Natural killer cell (primary cell): ENCODE measurements around the gene SPOCK2. TPM values are rescaled to one million over a fixed set of nuclear protein-coding genes. Genes with fewer than 3 reads are reported as not detected.

Experiments used
- ATAC-seq, 3 donors: fragments of 150-1000 bp in 2 of 3; fragments of 200-7000 bp in 1 of 3; cut with Tn5 transposase; 1 replicate in 1 of 3; 2 replicates in 2 of 3; pipeline ENCODE4 v1.10.0; 2021; ENCODE audit warnings: mild to moderate bottlenecking in 2 of 3, moderate library complexity in 2 of 3
- DNase-seq, 2 donors: peaks; one replicate each; pipeline versions ENCODE4 v3.0.0 to v3.0.0-alpha.2; 2013 to 2021; ENCODE audit warnings: mixed read lengths in 1 of 2
- H3K27ac ChIP-seq: one replicate; pipeline ENCODE4 v1.5.1; 2013; ENCODE audit warnings: mild to moderate bottlenecking, low read length
- H3K27me3 ChIP-seq: one replicate; pipeline ENCODE4 v1.6.1; 2013; ENCODE audit warnings: low read length; ENCODE audit not compliant: control insufficient read depth, insufficient read depth
- H3K36me3 ChIP-seq: one replicate; pipeline ENCODE4 v1.6.1; 2013; ENCODE audit warnings: low read length; ENCODE audit not compliant: control insufficient read depth, insufficient read depth
- H3K4me1 ChIP-seq: one replicate; pipeline ENCODE4 v1.6.1; 2013; ENCODE audit warnings: low read length; ENCODE audit not compliant: control insufficient read depth, insufficient read depth
- H3K4me3 ChIP-seq: one replicate; pipeline ENCODE4 v1.5.1; 2013; ENCODE audit warnings: low read length
- H3K9me3 ChIP-seq: one replicate; pipeline ENCODE4 v1.6.1; 2013; ENCODE audit warnings: low read length; ENCODE audit not compliant: control insufficient read depth, insufficient read depth
- H3K27ac Mint-ChIP-seq, 2 donors: one replicate each; pipeline ENCODE4 v1.8.0; 2022; ENCODE audit warnings: mild to moderate bottlenecking in 2 of 2, mixed read lengths in 2 of 2, moderate library complexity in 1 of 2
- H3K27me3 Mint-ChIP-seq, 2 donors: one replicate each; pipeline ENCODE4 v1.8.0; 2022; ENCODE audit warnings: low read depth in 2 of 2, mixed read lengths in 2 of 2
- H3K36me3 Mint-ChIP-seq: one replicate; pipeline ENCODE4 v1.8.0; 2022; ENCODE audit warnings: mixed read lengths
- H3K4me1 Mint-ChIP-seq, 2 donors: one replicate each; pipeline ENCODE4 v1.8.0; 2022; ENCODE audit warnings: mixed read lengths in 2 of 2
- H3K4me3 Mint-ChIP-seq: one replicate; pipeline ENCODE4 v1.8.0; 2022; ENCODE audit warnings: mild to moderate bottlenecking, moderate library complexity, mixed read lengths
- H3K9me3 Mint-ChIP-seq, 2 donors: one replicate each; pipeline ENCODE4 v1.8.0; 2022; ENCODE audit warnings: mixed read lengths in 2 of 2
- CTCF ChIP-seq: fragments of 200-600 bp; IDR thresholded peaks from one replicate; pipeline ENCODE4 v1.8.0; 2022; ENCODE audit warnings: antibody characterized with exemption
- WGBS: methylation state at CpG from one replicate; pipeline ENCODE4 v1.1.7; 2013; ENCODE audit warnings: missing lambda C conversion rate; ENCODE audit not compliant: insufficient coverage; 5-methylcytosine and 5-hydroxymethylcytosine counted together
- intact Hi-C: fragments of 100-400 bp; cut with micrococcal nuclease; formaldehyde crosslinking; loops from one replicate; pipeline ENCODE4 v1.14.2; 2022
- total RNA-seq, 4 donors: library from RNA; stranded (reverse); fragments of 120-200 nt in 1 of 4; gene quantifications; one replicate each; pipeline versions ENCODE4 v1.2.3 to v1.2.4, GENCODE V29; 2013 to 2022

Gene SPOCK2
- total RNA-seq, 3 donors from 2014 or later (not counting 1 experiment from before 2014, with no cell fraction given), result 258 to 329 (median 293) TPM

- peaks cover 6 to 7% of the 10 kb centered on the region in 2 donors for H3K4me1 Mint-ChIP-seq
- Histone ChIP-seq H3K4me3 (no peak overlapping the region), H3K27me3 (no peaks in the 10 kb centered on the region), H3K36me3 (no peaks in the 10 kb centered on the region), H3K9me3 (peaks cover 4% of the 10 kb centered on the region), H3K27ac (no peak overlapping the region), H3K4me1 (no peaks in the 10 kb centered on the region)
- no peak for TF ChIP-seq CTCF
- intact Hi-C loops, result loop anchor here (5.0 kb wide), 1 partner anchor 37 kb away; the partner anchor contains the start of gene SPOCK2
- H3K27ac Mint-ChIP-seq, result no peak overlapping the region
- no peaks in the 10 kb centered on the region for H3K36me3 Mint-ChIP-seq
- peaks cover 0 to 3% of the 10 kb centered on the region in 2 donors for H3K9me3 Mint-ChIP-seq
- no peak for ATAC-seq
- H3K4me3 Mint-ChIP-seq, result no peak overlapping the region
- WGBS, result 87% methylated on average over 4 of the region's 5 CpGs
- H3K27me3 Mint-ChIP-seq, result no peaks in the 10 kb centered on the region
- no peak for DNase-seq
These were observed 38.2 kb downstream of the SPOCK2 start for GRCh38 chr10:72049969-72050781.

- WGBS, result 86% methylated on average over 1 of the region's 1 CpG
- TF ChIP-seq CTCF, result no peak
- H3K4me1 Mint-ChIP-seq, result peaks cover 6 to 7% of the 10 kb centered on the region in 2 donors
- Histone ChIP-seq H3K27me3 (no peaks in the 10 kb centered on the region), H3K4me3 (no peak overlapping the region), H3K9me3 (peaks cover 4% of the 10 kb centered on the region), H3K27ac (no peak overlapping the region), H3K36me3 (no peaks in the 10 kb centered on the region), H3K4me1 (no peaks in the 10 kb centered on the region)
- intact Hi-C loops, result loop anchor here (5.0 kb wide), 1 partner anchor 38 kb away; the partner anchor contains the start of gene SPOCK2
- no peak for ATAC-seq
- H3K4me3 Mint-ChIP-seq, result no peak overlapping the region
- no peak overlapping the region for H3K27ac Mint-ChIP-seq
- no peak for DNase-seq
- peaks cover 0 to 3% of the 10 kb centered on the region in 2 donors for H3K9me3 Mint-ChIP-seq
- no peaks in the 10 kb centered on the region for H3K36me3 Mint-ChIP-seq
- no peaks in the 10 kb centered on the region for H3K27me3 Mint-ChIP-seq
These were observed 38.9 kb downstream of the SPOCK2 start for GRCh38 chr10:72049472-72049871.

- peak; percentile 99 for TF ChIP-seq CTCF
- no peaks in the 10 kb centered on the region for H3K36me3 Mint-ChIP-seq
- peaks cover 0 to 3% of the 10 kb centered on the region in 2 donors for H3K9me3 Mint-ChIP-seq
- Histone ChIP-seq H3K4me3 (no peak overlapping the region), H3K9me3 (peaks cover 4% of the 10 kb centered on the region), H3K4me1 (no peaks in the 10 kb centered on the region), H3K27me3 (no peaks in the 10 kb centered on the region), H3K27ac (no peak overlapping the region), H3K36me3 (no peaks in the 10 kb centered on the region)
- DNase-seq (peak; percentile 85 to 96), ATAC-seq (peak; percentile 95 to 99 (median 98))
- no peaks in the 10 kb centered on the region for H3K27me3 Mint-ChIP-seq
- intact Hi-C loops, result loop anchor here (5.0 kb wide), 1 partner anchor 39 kb away; the partner anchor contains the start of gene SPOCK2
- peaks cover 6 to 7% of the 10 kb centered on the region in 2 donors for H3K4me1 Mint-ChIP-seq
- no peak overlapping the region for H3K4me3 Mint-ChIP-seq
- 33% methylated on average over 11 of the region's 12 CpGs for WGBS
- H3K27ac Mint-ChIP-seq, result peak overlapping the region in 1 of 2 donors; percentile 46
These were observed 39.8 kb downstream of the SPOCK2 start for GRCh38 chr10:72048450-72049124.
